GM06990 (cell line): ENCODE measurements around the gene ZNF112.

Source experiments
- DNase-seq: peaks from one replicate; pipeline ENCODE4 v3.0.0-alpha.2; 2011; ENCODE audit not compliant: insufficient read length; ENCODE audit errors: extremely low read depth
- H3K27me3 ChIP-seq: replicated peaks from 2 replicates; pipeline ENCODE4 v1.6.0; 2011; ENCODE audit warnings: low read length; ENCODE audit not compliant: control insufficient read depth, insufficient read depth
- H3K36me3 ChIP-seq: 2 replicates; pipeline ENCODE4 v1.5.1; 2011; ENCODE audit warnings: low read length; ENCODE audit not compliant: control insufficient read depth, insufficient read depth
- H3K4me3 ChIP-seq: replicated peaks from 2 replicates; pipeline ENCODE4 v1.5.1; 2011; ENCODE audit warnings: low read depth, mild to moderate bottlenecking, control low read depth, low read length
- TF ChIP-seq, protein P1 (sequence below): IDR thresholded peaks from 2 replicates; pipeline ENCODE4 v1.5.1; 2011; ENCODE audit warnings: low read length, control low read depth, mild to moderate bottlenecking, inconsistent platforms; ENCODE audit not compliant: insufficient read depth, poor library complexity, severe bottlenecking

Gene ZNF112

DNA sequence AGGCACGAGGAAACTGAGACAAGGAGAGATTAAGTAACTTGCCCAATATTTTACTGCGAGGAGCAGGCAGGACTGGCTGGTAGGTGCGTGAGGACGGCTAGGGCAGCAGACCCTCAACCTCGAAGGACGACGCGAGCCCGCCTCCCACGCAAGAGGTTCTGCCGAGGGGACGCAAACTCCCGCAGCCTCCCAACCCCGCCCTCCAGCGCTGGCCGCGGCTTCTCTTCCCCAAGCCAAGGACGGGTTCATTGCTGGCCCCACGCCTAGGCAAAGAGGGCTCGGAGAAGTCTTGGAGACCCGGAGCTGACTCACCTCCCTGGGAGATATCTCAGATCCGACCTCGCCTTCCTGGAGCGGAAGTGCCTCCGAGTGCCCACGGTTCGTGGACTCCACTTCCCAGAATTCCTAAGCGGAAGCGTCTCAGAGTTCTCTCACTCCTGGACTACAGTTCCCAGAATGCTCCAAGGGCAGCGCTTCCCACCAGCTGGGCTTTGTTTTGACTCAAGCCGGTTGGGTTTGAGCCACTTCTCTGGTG lies 51.8 kb downstream of the ZNF112 start, which contains the start of gene ZNF235:
Gene ZNF235, minus strand, starts transcription at position 367 of the 535 bp plus-strand sequence. CDS start 1,621 bp downstream, outside the sequence.
- peaks cover 2% of the 10 kb centered on the region for H3K36me3 ChIP-seq
- H3K4me3 ChIP-seq = peak within 1 kb of the TSS; percentile 97
- TF ChIP-seq, protein P1, sequence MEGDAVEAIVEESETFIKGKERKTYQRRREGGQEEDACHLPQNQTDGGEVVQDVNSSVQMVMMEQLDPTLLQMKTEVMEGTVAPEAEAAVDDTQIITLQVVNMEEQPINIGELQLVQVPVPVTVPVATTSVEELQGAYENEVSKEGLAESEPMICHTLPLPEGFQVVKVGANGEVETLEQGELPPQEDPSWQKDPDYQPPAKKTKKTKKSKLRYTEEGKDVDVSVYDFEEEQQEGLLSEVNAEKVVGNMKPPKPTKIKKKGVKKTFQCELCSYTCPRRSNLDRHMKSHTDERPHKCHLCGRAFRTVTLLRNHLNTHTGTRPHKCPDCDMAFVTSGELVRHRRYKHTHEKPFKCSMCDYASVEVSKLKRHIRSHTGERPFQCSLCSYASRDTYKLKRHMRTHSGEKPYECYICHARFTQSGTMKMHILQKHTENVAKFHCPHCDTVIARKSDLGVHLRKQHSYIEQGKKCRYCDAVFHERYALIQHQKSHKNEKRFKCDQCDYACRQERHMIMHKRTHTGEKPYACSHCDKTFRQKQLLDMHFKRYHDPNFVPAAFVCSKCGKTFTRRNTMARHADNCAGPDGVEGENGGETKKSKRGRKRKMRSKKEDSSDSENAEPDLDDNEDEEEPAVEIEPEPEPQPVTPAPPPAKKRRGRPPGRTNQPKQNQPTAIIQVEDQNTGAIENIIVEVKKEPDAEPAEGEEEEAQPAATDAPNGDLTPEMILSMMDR = no peak
- no peaks in the 10 kb centered on the region for H3K27me3 ChIP-seq
- DNase-seq = peak; percentile 80

DNA sequence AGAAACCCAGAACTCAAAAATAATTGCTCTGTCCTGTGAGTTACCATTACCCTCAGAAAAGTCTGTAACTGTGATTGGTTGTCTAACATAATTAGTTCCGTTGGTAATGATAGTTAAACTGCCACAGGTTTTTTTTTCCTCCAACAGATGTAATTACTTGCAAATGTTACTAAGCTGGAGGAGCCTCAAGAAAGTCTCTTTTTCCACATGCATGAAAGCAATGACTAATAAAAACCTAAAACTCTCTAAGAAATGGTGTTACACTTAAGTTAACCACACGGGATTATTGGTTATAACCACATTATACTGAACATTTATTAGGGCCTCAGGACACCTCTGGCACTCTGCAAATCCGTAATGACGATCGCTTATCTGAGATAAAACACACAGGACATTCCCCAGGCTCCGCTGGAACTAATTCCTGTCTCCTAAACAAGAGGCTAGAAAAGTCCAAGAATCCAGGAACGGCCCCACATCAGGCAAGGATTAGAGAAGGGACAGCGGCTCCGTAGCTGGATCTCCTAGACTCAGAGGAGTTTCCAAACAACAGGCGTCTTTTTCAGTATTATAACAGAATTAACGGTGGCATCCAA lies 52.4 kb downstream of the ZNF112 start:
- peaks cover 2% of the 10 kb centered on the region for H3K36me3 ChIP-seq
- DNase-seq = no peak

DNA sequence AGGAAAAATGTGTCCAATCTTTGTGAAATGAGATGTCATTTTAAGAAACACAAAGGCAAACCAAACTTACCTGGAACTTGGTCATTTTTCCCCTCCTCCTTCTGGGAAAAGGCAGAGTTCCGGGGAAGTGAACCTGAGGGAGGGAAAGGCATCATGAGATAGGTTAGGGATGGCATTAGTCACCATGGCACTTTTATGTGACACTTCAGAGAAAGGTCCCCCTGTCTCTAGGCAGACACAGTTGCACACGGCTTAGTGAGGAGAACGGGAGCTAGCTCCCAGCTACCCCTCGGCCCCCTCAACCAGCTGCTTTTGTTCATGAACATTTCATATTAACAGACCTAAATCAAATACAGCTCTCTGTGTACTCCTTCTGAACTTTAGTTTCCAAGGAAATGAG lies 53.2 kb downstream of the ZNF112 start:
- H3K36me3 ChIP-seq = peaks cover 3% of the 10 kb centered on the region
- DNase-seq = no peak
- no peaks in the 10 kb centered on the region for H3K27me3 ChIP-seq
- TF ChIP-seq, protein P1 = no peak
- H3K4me3 ChIP-seq = no peak overlapping the region

More for the DNA sequence above, 52.4 kb downstream of the ZNF112 start:
- TF ChIP-seq, protein P1 = no peak
- H3K4me3 ChIP-seq = peak overlapping the region; percentile 97
- no peaks in the 10 kb centered on the region for H3K27me3 ChIP-seq

DNA sequence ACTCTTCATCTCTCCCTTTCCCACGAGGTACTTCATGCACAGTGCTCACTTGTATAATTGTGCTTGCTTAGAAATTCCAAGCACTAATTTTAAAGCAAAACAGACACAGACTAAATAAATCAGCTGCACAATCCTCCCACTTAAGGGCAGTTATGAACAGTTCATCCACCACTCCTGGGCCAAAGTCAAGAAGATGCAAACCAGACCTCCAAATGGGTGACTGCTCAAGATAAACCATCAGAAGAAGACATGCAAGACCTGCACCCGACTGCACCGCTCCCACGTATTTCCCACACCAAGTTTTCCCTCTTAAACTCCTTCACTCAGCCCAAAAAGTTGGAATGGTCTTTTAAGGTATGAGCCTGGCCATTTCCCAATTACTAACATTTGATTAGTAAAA lies 71.5 kb downstream of the ZNF112 start:
- Histone ChIP-seq H3K36me3 (peaks cover 10% of the 10 kb centered on the region), H3K27me3 (no peaks in the 10 kb centered on the region), H3K4me3 (no peak overlapping the region)
- TF ChIP-seq, protein P1 = no peak
- no peak for DNase-seq

DNA sequence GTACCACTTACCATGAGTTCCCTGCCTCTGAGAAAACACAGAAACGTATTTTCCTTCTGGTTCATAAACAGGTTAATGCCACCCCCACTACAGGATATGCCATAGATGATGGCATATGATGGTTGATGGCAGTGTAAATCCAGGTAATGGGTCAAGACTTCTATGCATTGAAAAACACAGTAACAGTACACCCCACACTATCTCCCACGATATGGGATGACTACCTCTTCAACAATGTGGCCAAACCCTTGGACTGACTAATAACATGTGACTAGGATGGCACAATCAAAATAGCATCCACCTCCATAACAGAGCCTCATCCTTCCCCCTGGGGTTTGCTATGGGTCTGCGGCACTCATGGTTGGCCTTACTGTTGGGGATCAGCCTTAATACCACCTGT lies 73.6 kb downstream of the ZNF112 start:
- DNase-seq = no peak
- H3K36me3 ChIP-seq = no peaks in the 10 kb centered on the region; the same call in 1 of the 2 replicates
- TF ChIP-seq, protein P1 = no peak

DNA sequence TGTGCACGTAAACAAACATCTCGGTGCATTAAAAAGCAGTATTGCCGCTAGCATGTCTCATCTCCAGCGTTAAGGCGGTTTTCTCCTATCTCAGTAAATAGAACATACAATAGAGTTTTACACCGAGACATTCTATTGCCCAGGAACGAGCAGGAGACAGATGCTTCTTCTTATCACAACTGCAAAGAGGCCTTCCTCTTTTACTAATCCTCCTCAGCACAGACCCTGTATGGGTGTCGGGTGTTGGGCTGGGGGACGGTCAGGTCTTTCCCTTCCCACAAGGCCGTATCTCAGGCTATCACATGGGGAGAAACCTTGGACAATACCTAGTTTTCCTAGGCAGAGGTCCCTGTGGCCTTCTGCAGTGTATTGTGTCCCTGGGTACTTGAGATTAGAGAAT lies 75.6 kb downstream of the ZNF112 start:
- no peak for DNase-seq
- TF ChIP-seq, protein P1 = no peak
- Histone ChIP-seq H3K36me3 (no peaks in the 10 kb centered on the region), H3K4me3 (no peak overlapping the region), H3K27me3 (no peaks in the 10 kb centered on the region)

More for the DNA sequence above, 73.6 kb downstream of the ZNF112 start:
- no peaks in the 10 kb centered on the region for H3K27me3 ChIP-seq
- no peak overlapping the region for H3K4me3 ChIP-seq
